ENCODE measurements around the gene CLDN22. TPM values are rescaled to one million over a fixed set of nuclear protein-coding genes. Genes with fewer than 3 reads are reported as not detected.

Gene CLDN22
- total RNA-seq, 4 donors from 2014 or later, result 0.85 TPM; not detected in 3

DNA sequence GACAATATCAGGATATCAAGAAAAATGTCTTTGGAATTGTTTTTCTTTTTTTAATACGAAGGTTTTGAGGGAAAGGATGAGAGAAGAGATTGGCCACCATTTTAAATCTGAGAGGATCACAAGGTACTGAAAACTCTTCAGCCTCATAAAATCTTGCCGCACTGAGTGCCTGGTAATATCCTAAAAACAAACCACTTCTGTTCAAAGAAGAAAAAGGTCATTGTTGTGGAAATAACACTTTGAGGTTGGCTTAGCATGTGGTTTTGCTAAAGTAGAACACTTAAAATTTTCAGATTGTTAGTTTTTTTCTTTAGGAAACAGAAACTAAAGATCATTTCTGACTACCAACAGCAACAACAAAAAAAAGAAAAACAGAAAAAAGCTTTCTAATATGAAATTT lies 1.0 kb upstream of the CLDN22 start:
- peaks cover 0 to 14% (median 0%) of the 10 kb centered on the region in 4 donors for H3K27me3 ChIP-seq
- no peak overlapping the region for H3K27ac ChIP-seq
- H3K36me3 ChIP-seq, result peaks cover 0 to 5% (median 0%) of the 10 kb centered on the region in 3 donors
- intact Hi-C loops (cut with DNase I), result no loop called here
- DNase-seq, result no peak
- H3K9me3 ChIP-seq, result peaks cover 0 to 2% (median 0%) of the 10 kb centered on the region in 3 donors
- H3K4me3 ChIP-seq, result no peak overlapping the region
- 73 to 89% methylated on average over 2 of the region's 2 CpGs for WGBS, 2 donors
- H3K4me1 ChIP-seq, result peaks cover 0 to 5% (median 0%) of the 10 kb centered on the region in 3 donors
- no peak for TF ChIP-seq POLR2A (IDR thresholded peaks at IDR 0.05)
- TF ChIP-seq CTCF (IDR thresholded peaks at IDR 0.05), result no peak

GRCh38 chr4:183318656-183319055 lies 1.4 kb downstream of the CLDN22 start:
- WGBS, 2 donors, result 84 to 85% methylated on average over 7 to 8 of the region's 10 CpGs
- peaks cover 0 to 8% (median 0%) of the 10 kb centered on the region in 4 donors for H3K27me3 ChIP-seq
- H3K36me3 ChIP-seq, result peaks cover 0 to 26% (median 0%) of the 10 kb centered on the region in 3 donors
- intact Hi-C loops (cut with DNase I), result no loop called here
- no peaks in the 10 kb centered on the region for H3K9me3 ChIP-seq
- TF ChIP-seq CTCF (IDR thresholded peaks at IDR 0.05) (no peak), POLR2A (IDR thresholded peaks at IDR 0.05) (no peak)
- no peak overlapping the region for H3K27ac ChIP-seq
- no peak for DNase-seq
- H3K4me3 ChIP-seq, result no peak overlapping the region
- H3K4me1 ChIP-seq, result peaks cover 0 to 5% (median 0%) of the 10 kb centered on the region in 3 donors

GRCh38 chr4:183314806-183315205 lies 5.3 kb downstream of the CLDN22 start:
- no peak for DNase-seq
- Histone ChIP-seq H3K4me1 (no peaks in the 10 kb centered on the region), H3K9me3 (no peaks in the 10 kb centered on the region), H3K36me3 (peaks cover 0 to 42% (median 0%) of the 10 kb centered on the region in 3 donors), H3K27me3 (no peaks in the 10 kb centered on the region), H3K27ac (no peak overlapping the region), H3K4me3 (no peak overlapping the region)
- 84 to 89% methylated on average over 9 of the region's 9 CpGs for WGBS, 2 donors
- intact Hi-C loops (cut with DNase I), result no loop called here
- TF ChIP-seq POLR2A (IDR thresholded peaks at IDR 0.05), result no peak
- no peak for TF ChIP-seq CTCF (IDR thresholded peaks at IDR 0.05)

- Histone ChIP-seq H3K36me3 (peaks cover 0 to 42% (median 0%) of the 10 kb centered on the region in 3 donors), H3K27me3 (no peaks in the 10 kb centered on the region), H3K9me3 (no peaks in the 10 kb centered on the region), H3K27ac (no peak overlapping the region), H3K4me3 (no peak overlapping the region), H3K4me1 (no peaks in the 10 kb centered on the region)
- WGBS, 2 donors, result 86 to 90% methylated on average over 14 to 15 of the region's 15 CpGs
- TF ChIP-seq POLR2A (IDR thresholded peaks at IDR 0.05) (no peak), CTCF (IDR thresholded peaks at IDR 0.05) (no peak)
- no peak for DNase-seq
- intact Hi-C loops (cut with DNase I), result no loop called here
These were observed 5.7 kb downstream of the CLDN22 start for GRCh38 chr4:183314336-183314735.

DNA sequence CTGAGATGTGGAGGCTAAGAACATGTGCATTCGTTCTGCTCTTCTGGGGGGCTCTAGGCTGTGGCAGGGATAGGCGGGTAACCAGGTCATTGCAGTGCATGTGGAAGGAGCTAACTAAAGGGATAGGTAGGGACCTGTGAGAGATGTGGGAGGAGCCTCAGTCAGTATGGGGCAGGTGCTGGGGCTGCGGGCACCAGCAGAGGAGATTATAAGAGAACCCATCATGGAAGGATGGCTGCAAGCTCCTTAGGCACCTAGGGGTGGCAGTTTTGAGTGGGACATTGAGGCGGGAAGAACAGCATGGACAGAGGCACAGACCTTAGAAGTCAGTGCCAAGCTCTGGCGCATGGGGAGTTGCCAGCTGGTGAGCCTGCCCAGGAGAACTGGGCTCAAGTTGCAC lies 7.2 kb downstream of the CLDN22 start:
- no peaks in the 10 kb centered on the region for H3K9me3 ChIP-seq
- no peak for TF ChIP-seq CTCF (IDR thresholded peaks at IDR 0.05)
- H3K4me1 ChIP-seq, result no peaks in the 10 kb centered on the region
- 86 to 89% methylated on average over 4 to 5 of the region's 5 CpGs for WGBS, 2 donors
- no peak for DNase-seq
- H3K36me3 ChIP-seq, result peaks cover 0 to 42% (median 0%) of the 10 kb centered on the region in 3 donors
- no peak overlapping the region for H3K27ac ChIP-seq
- no peaks in the 10 kb centered on the region for H3K27me3 ChIP-seq
- H3K4me3 ChIP-seq, result no peak overlapping the region
- intact Hi-C loops (cut with DNase I), result no loop called here
